Activated CD8-positive, alpha-beta memory T cell treated with anti-CD3 and anti-CD28 coated beads, Interleukin-2, amount 50 U/mL, for 24 hours (primary cell): ENCODE measurements around the gene PICALM.

Source experiments
- DNase-seq: peaks from one replicate; pipeline ENCODE4 v3.0.0-alpha.2; 2020; ENCODE audit errors: extremely low read depth

Gene PICALM

DNA sequence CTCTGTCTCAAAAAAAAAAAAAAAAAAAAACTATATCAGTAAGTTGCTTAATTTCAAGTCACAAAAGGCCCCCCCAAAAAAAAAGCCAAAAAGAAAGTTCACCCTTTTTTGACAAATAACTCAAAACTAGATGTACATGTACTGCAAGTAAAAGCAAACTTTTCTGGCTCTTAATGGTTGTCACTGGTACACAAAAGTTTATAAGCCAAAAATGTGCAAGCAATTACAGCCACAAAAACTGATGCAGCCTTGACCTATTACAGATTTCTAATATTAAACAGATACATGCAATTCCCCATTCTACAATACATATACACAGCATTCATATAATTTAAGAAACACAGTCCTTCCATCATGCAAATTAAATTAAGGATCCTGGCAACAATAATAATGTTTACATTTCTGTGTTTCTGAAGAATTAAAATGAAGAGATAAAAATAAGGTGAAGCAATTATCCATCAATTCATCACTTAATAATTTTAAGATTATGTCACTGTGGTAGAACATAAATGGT lies 18.6 kb downstream of the PICALM start:
- DNase-seq = no peak

DNA sequence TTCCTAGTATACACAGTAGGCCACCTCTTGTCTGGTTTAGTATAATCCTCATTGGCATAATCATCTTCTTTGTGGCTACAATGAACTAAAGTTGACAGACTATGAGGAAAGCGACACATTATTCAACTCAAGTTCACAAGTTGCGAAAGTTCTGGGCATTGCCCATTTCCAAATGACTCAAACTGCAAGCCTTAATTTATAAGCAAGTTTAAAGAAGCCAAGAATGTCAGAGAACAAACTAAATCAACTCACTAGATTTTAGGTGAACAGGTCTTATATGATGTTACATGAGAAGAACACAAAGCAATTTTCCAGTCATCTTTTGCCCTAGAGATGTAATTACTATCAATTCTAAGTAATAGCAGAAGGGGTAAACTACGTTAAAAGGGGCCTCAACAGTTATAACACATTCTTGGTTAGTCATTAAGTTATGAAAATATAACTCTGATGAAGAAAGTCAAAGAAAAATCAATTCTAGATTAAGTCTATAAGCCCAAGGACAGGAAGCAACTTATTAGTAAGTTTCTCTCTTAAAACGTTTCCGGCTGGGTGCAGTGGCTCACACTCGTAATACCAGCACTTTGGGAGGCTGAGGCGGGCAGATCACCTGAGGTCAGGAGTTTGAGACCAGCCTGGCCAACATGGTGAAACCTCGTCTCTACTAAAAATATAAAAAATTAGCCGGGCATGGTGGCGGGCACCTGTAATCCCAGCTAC lies 21.5 kb downstream of the PICALM start:
- no peak for DNase-seq

- no peak for DNase-seq
These were observed 22.8 kb downstream of the PICALM start for GRCh38 chr11:86046116-86046515.

- DNase-seq = no peak
These were observed 24.9 kb downstream of the PICALM start for GRCh38 chr11:86043765-86044503.

DNA sequence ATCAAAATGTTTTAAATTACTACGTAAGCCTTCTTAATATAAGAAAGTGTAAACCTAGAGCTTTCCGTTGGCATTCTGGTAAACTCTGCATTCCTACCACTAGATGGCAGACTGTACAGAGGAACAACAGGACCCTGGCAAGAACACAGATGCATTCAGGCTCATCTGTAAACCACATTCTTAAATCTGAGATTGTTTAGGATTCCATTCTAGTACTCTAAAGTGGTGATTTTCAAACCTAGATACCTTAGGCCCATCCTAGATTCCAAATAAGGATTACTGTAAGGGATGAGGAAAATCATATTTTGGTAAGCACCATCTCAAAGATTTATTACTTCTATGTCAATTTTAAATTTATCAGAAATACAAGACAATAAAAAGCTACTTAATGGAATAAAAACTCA lies 26.9 kb downstream of the PICALM start:
- DNase-seq = no peak

DNA sequence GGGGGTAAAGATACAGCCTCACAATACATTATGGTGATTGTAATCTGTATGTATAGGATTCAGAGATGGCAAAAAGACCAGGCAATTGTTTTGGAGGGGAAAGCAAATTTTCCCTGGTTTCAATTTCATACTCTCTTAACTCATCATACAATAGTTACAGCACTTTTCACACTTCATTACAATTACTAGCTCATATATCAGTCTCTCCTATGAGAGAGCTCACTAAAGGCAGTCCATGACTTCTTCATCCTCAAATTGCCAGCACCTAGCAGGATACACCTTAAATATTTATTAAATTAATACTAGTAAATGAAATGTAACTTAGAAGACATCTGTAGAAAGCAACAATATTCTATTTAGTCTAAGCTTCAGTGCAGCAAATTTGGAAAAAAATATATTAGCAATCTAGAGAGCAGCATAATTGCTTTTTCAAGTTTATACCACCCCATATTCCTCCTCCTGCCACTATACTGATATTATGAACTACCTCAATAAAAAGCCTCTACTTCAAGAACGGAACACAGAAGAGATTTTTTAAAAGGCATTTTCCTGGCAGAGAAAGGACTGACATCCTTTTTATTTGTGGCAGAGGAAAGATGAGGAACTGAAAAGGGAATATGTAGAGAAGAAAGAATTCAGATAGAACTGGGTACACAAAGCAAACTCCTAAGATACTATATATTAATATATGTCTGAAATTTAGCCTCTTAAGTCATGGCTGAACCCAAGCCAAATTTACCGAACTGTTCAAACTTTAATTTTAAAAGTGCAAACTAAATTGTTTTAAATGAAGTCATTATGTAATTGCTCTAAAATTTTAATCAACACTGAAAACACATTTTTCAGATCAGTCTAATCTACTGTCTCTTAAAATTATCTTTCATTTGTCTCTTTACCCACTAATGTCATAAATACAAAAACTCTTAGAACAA lies 27.7 kb downstream of the PICALM start:
- no peak for DNase-seq

DNA sequence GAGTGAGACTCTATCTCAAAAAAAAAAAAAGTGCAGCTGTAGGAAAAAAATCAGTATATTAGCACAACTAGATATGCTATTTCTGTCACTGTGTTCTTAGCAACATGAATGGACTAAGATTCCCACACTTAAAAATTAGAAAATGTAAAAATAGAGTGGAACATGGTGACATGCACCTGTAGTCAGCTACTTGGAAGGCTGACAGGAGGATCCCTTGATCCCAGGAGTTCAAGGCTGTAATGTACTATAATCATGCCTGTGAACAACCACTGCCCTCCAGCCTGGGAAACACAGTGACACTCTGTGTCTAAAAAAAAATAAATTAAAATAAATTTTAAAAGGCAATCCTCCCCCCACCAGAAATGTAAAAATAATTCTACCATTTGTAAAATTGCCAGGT lies 29.8 kb downstream of the PICALM start:
- no peak for DNase-seq

DNA sequence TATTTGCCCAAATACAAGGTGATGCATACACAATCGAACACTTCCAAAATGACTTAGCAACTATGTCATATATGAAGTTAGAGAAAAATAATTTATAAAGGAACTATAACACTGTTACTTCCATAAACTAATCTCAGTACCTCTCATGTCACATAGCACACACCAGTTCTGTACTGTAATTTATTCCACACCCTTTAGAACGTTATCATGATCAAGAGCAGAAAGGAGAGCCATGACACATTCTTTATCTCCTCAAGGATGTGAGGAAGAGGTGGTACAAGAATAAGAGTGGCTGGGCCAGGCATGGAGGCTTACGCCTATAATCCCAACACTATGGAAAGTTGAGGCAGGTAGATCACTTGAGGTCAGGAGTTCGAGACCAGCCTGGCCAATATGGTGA lies 31.1 kb downstream of the PICALM start:
- DNase-seq = no peak

GRCh38 chr11:86035920-86036319 lies 33.0 kb downstream of the PICALM start:
- DNase-seq = no peak

GRCh38 chr11:86035164-86035563 lies 33.7 kb downstream of the PICALM start:
- DNase-seq = no peak

- no peak for DNase-seq
These were observed 34.2 kb downstream of the PICALM start for GRCh38 chr11:86034710-86035109.

GRCh38 chr11:86021377-86021776 lies 47.5 kb downstream of the PICALM start:
- no peak for DNase-seq

DNA sequence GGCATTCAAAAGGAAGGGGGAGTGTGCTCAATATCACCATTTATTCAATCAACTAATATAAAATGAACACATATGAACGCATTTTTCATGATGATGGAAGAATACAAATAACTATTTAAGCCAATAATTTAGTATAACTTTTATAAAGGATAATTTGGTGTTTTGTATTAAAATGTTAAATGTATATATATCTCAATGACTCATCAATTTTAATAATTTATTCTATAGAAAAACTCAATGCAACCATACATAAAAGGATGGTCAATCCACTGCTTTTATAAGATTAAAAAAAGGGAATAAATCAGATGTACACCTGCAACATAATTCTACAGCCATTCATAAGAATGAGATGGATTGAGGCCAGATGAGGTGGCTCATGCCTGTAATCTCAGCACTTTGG lies 50.6 kb downstream of the PICALM start:
- DNase-seq = no peak

- no peak for DNase-seq
These were observed 52.4 kb downstream of the PICALM start for GRCh38 chr11:86016451-86016850.

GRCh38 chr11:86015699-86016098 lies 53.2 kb downstream of the PICALM start:
- DNase-seq = no peak

DNA sequence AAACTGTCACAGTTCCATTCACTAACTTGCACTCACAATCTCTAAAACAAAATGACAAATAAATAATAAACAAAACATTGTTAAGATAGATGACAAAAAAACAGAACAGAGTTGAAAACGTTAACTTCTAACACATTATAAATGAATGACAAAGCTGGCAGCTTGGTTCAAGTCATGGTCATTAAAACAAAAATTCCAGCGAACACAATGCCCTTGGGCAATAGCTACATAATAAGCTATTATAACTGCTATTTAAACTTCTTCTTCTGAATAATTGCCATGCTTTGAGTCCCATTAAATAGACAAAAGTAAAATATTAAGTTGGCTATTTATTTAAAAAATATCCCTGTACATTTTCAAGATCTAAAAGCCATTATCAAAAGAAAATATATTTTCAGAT lies 54.7 kb downstream of the PICALM start:
- DNase-seq = no peak

GRCh38 chr11:86013713-86014112 lies 55.2 kb downstream of the PICALM start:
- DNase-seq = no peak

DNA sequence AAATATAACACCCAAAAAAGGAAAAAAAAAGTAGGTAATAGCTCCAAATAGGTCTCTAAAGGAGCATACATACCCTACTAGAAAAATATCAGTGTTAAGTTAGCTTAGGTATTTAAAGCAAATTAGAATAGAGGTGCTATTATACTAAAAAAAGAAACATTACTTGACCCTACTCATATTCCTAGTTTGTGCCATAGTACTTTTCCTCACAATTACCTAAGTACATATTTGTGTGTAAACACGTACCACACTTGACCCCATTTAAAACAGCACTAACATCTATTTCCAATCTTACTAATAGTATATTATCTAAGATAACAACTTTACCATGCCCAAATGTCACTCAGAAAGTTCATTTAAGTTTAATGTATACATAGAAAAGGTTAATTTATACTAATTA lies 57.7 kb downstream of the PICALM start:
- no peak for DNase-seq

- no peak for DNase-seq
These were observed 65.2 kb downstream of the PICALM start for GRCh38 chr11:86003654-86004053.

DNA sequence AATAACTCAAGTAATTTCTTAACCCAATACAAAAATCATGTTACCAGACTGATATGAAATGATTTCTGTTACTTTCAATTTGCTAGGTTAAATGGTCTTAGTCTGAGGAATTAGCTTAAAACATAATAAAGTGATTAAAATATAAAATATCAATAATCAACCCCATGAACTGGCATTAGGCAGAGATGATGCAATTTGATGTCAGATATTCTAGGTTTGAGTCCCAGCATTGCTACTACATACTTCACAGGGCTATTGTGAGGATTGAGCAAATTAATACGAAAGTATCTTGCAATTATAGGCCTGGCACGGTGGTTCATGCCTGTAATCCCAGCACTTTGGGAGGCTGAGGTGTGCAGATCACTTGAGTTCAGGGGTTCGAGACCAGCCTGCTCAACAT lies 66.5 kb downstream of the PICALM start:
- DNase-seq = no peak

- no peak for DNase-seq
These were observed 77.4 kb downstream of the PICALM start for GRCh38 chr11:85991508-85991907.

GRCh38 chr11:85989746-85990145 lies 79.1 kb downstream of the PICALM start:
- DNase-seq = no peak
